Peyer's patch (tissue), 4 donors: Measurements from ENCODE around the gene METTL22. TPM values are rescaled to one million over a fixed set of nuclear protein-coding genes. Genes with fewer than 3 reads are reported as not detected.

Experiments used
- DNase-seq, 3 donors: peaks; one replicate each; pipeline ENCODE4 v3.0.0-alpha.2; 2017 to 2019
- H3K27ac ChIP-seq, 4 donors: fragments of 200-600 bp; sonication (generic); one replicate each; pipeline ENCODE4 v1.5.1; 2016 to 2019
- H3K27me3 ChIP-seq, 2 donors: fragments of 200-600 bp; sonication (generic); one replicate each; pipeline ENCODE4 v1.5.1; 2019
- H3K36me3 ChIP-seq, 3 donors: fragments of 200-600 bp; sonication (generic); one replicate each; pipeline ENCODE4 v1.5.1; 2016 to 2019
- H3K4me1 ChIP-seq, 4 donors: fragments of 200-600 bp; sonication (generic); one replicate each; pipeline ENCODE4 v1.5.1; 2016 to 2019
- H3K4me3 ChIP-seq, 4 donors: fragments of 200-600 bp; sonication (generic); 1 replicate in 3 of 4; 2 replicates in 1 of 4; pipeline ENCODE4 v1.5.1; 2016 to 2019; ENCODE audit warnings: mild to moderate bottlenecking in 1 of 4
- H3K9me3 ChIP-seq, 4 donors: fragments of 200-600 bp; sonication (generic); one replicate each; pipeline ENCODE4 v1.5.1; 2016 to 2019; ENCODE audit warnings: mild to moderate bottlenecking in 1 of 4
- POLR2A ChIP-seq, 2 donors: fragments of 450-650 bp; IDR thresholded peaks; one replicate each; pipeline ENCODE4 v1.5.1; 2017; ENCODE audit warnings: antibody characterized with exemption in 2 of 2, mild to moderate bottlenecking in 2 of 2, moderate library complexity in 2 of 2
- small RNA-seq, 2 donors: library from RNA; depleted of rRNA; stranded (forward); fragments of <200 nt; gene quantifications; one replicate each; pipeline ENCODE3, GENCODE V24; 2016
- total RNA-seq, 4 donors: library from RNA; depleted of rRNA; stranded (reverse); fragments of >200 nt; gene quantifications; one replicate each; pipeline ENCODE4 v1.1.0, GENCODE V29; 2016
- TF ChIP-seq, protein P1 (sequence below), 6 experiments: fragments of 450-650 bp in 4 of 6; fragments of 200-600 bp in 2 of 6; sonication (generic) in 1 of 6; IDR thresholded peaks; one replicate each; pipeline ENCODE4 v1.5.1; 2017 to 2019; ENCODE audit warnings: antibody characterized with exemption in 6 of 6, mild to moderate bottlenecking in 3 of 6, moderate library complexity in 1 of 6

METTL22 gene
- total RNA-seq, 4 donors from 2014 or later, result 25.0 to 86.5 (median 59.0) TPM

DNA sequence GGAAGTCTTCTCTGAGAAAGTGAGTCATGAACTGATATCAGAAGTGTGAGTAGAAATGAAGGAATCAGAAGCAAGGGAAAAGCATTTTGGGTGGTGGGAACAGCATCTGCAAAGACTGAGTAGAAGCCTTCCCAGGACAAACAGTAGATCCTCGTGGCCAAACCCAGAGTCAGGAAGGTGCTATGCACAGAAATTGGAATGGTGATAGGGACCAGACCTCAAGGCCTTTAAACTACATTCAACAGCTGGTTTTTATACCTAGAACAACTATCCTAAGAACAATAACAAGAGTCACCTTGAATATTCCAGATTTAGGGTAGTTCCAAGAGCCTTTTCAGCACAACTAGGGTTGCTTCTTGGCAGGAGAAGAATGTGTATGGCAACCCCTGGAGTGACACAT is 68.2 kb downstream of the METTL22 start:
- no peaks in the 10 kb centered on the region for H3K27me3 ChIP-seq
- DNase-seq, result no peak
- H3K4me3 ChIP-seq, result no peak overlapping the region
- no peaks in the 10 kb centered on the region for H3K4me1 ChIP-seq
- TF ChIP-seq POLR2A (IDR thresholded peaks at IDR 0.05), result no peak
- TF ChIP-seq, protein P1, sequence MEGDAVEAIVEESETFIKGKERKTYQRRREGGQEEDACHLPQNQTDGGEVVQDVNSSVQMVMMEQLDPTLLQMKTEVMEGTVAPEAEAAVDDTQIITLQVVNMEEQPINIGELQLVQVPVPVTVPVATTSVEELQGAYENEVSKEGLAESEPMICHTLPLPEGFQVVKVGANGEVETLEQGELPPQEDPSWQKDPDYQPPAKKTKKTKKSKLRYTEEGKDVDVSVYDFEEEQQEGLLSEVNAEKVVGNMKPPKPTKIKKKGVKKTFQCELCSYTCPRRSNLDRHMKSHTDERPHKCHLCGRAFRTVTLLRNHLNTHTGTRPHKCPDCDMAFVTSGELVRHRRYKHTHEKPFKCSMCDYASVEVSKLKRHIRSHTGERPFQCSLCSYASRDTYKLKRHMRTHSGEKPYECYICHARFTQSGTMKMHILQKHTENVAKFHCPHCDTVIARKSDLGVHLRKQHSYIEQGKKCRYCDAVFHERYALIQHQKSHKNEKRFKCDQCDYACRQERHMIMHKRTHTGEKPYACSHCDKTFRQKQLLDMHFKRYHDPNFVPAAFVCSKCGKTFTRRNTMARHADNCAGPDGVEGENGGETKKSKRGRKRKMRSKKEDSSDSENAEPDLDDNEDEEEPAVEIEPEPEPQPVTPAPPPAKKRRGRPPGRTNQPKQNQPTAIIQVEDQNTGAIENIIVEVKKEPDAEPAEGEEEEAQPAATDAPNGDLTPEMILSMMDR (IDR thresholded peaks at IDR 0.05), result no peak
- peaks cover 0 to 8% (median 0%) of the 10 kb centered on the region in 4 donors for H3K9me3 ChIP-seq
- H3K36me3 ChIP-seq, result no peaks in the 10 kb centered on the region
- no peak overlapping the region for H3K27ac ChIP-seq

DNA sequence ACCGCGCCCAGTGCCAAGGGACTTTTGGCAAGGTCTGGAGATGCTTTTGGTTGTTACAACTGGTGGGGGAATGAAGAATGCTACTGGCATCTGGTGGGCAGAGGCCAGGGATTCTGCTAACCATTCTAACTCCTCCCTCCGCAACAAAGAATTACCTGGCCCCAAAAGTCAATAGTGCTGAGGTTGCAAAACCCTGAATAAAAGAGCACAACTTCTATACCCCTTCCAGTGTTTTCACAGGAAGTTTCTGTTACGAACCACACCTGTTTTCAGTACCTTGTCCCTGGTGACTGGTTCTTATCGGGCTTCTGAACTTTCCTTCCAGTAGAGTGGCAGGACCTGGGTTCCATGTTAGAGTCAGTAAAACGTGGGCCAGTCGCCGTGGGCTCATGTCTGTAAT is 70.2 kb downstream of the METTL22 start:
- Histone ChIP-seq H3K27ac (no peak overlapping the region), H3K27me3 (no peaks in the 10 kb centered on the region), H3K9me3 (peaks cover 0 to 8% (median 0%) of the 10 kb centered on the region in 4 donors), H3K4me1 (no peaks in the 10 kb centered on the region), H3K36me3 (no peaks in the 10 kb centered on the region), H3K4me3 (no peak overlapping the region)
- DNase-seq, result no peak
- TF ChIP-seq POLR2A (IDR thresholded peaks at IDR 0.05), result no peak
- TF ChIP-seq, protein P1 (IDR thresholded peaks at IDR 0.05), result no peak

DNA sequence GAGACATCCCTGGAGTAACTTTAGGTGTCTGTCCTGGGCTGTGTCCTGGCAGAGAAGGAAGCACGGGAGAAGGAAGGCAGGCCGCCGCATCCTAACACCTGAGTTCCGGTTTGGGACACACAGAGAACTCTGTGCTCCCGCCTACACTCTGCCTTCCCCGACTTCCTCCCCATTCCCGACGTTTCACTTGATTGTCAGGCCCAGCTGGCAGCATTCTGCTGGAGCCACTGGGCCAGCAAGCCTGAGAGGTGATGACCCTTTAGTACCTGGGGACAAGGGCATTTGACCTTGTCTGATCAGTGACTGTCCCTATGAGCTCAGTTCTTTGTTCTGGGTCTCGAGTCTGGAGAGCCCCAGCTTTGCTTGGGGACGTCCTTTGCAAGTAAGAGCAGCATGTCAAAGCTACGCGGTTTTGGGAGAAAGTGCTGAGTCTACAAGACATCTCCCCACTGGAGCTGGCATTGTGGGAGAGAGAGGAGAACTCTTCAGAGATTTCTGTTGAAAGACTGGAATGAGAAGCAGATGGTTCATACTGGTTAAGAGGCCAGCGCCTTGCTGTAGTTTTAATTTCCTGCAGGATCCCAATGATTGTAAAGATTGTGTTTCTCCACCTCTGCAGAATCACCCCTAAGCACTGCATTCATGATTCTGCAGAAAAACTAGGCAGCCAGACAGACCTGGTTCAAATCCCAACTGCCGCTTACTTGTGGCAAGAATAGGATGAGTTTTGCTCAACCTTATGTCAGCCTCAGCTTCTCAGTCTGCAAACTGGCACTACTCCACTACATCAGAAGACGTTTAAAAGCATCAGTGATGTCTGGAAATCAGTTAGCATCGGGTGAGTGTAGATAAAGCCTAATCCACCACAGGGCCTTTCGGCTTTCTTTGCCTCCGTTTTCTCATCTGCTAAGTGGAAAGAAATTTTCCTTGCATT is 73.6 kb downstream of the METTL22 start:
- Histone ChIP-seq H3K4me3 (no peak overlapping the region), H3K4me1 (peaks cover 0 to 5% (median 0%) of the 10 kb centered on the region in 4 donors)
- DNase-seq, result no peak

DNA sequence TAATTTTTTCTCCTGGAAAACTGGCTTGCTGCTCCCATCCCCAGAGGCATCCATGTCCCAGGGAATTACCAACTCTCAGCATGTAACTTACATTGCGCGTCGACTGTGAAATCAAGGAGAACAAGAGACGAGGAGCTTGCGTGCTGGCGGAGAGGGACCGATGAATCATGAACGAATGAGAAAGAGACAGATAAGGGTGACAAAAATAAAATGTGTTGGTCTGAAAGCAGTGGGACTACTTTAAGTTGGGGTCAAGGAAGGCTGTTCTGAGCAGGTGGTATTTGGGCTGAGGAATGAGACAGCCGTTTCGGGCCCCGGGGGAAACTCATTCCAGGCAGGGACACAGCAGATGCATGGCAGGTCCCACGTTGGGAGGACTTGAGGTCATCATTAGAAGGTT is 75.4 kb downstream of the METTL22 start:
- H3K9me3 ChIP-seq, result no peaks in the 10 kb centered on the region
- no peak overlapping the region for H3K27ac ChIP-seq
- H3K27me3 ChIP-seq, result no peaks in the 10 kb centered on the region
- TF ChIP-seq, protein P1 (IDR thresholded peaks at IDR 0.05), result no peak
- H3K36me3 ChIP-seq, result no peaks in the 10 kb centered on the region
- no peak for DNase-seq
- peaks cover 0 to 5% (median 0%) of the 10 kb centered on the region in 4 donors for H3K4me1 ChIP-seq
- H3K4me3 ChIP-seq, result no peak overlapping the region

More for the DNA sequence above, 73.6 kb downstream of the METTL22 start:
- Histone ChIP-seq H3K36me3 (no peaks in the 10 kb centered on the region), H3K27me3 (no peaks in the 10 kb centered on the region), H3K27ac (no peak overlapping the region), H3K9me3 (peaks cover 0 to 3% (median 0%) of the 10 kb centered on the region in 4 donors)
- TF ChIP-seq, protein P1 (IDR thresholded peaks at IDR 0.05), result no peak
- TF ChIP-seq POLR2A (IDR thresholded peaks at IDR 0.05), result no peak

DNA sequence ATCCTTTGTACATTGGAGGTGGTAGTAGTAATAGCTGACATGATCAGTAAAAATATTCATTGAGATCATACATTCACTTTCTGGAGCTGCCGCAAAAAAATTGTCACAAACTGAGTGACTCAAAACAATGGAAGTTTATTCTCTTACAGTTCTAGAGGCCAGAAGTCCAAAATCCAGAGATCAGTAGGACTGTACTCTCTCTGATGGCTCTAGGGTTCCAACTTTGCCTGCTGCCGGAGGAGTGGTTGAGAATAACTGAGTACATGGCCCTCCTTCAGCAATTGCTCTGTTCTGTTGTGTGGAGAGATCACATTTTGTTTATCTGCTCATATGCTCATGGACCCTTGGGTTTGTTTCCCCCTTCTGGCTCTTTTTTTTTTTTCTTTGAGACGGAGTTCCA is 76.5 kb downstream of the METTL22 start:
- no peak for DNase-seq

More for the DNA sequence above, 76.5 kb downstream of the METTL22 start:
- H3K27ac ChIP-seq, result no peak overlapping the region
- no peak overlapping the region for H3K4me3 ChIP-seq
- H3K4me1 ChIP-seq, result peaks cover 0 to 5% (median 0%) of the 10 kb centered on the region in 4 donors
- no peaks in the 10 kb centered on the region for H3K9me3 ChIP-seq
- no peaks in the 10 kb centered on the region for H3K36me3 ChIP-seq
- H3K27me3 ChIP-seq, result no peaks in the 10 kb centered on the region
- TF ChIP-seq, protein P1 (IDR thresholded peaks at IDR 0.05), result no peak
- no peak for TF ChIP-seq POLR2A (IDR thresholded peaks at IDR 0.05)

Small RNAs within 50 kb of the gene (small RNA-seq; reads per million reads assigned to genes)
- gene RN7SL743P, result 0 reads per million in 2 donors

Other genes with a start within 250 kb of the METTL22 start
- gene TMEM114, start 31.2 kb upstream of the METTL22 start, total RNA-seq, result not detected
- gene ABAT, start 52.9 kb downstream of the METTL22 start, total RNA-seq, result 10 to 100 TPM in 3 of 4 donors, 1 to 10 TPM in 1; 8.3 to 33.5 (median 29.0) TPM
- gene TMEM186, start 175.9 kb downstream of the METTL22 start, total RNA-seq, result 1 to 10 TPM in 3 of 4 donors, not detected in 1; 2.3 to 5.6 (median 4.9) TPM
- 10 to 100 TPM; 49.5 to 84.2 (median 82.3) TPM for gene PMM2, start 176.1 kb downstream of the METTL22 start, total RNA-seq
- 100 to 1,000 TPM in 1 of 4 donors, 10 to 100 TPM in 3; 35.4 to 102 (median 52.4) TPM for gene CARHSP1, start 247.3 kb downstream of the METTL22 start, total RNA-seq